Fibroblast of upper back skin (primary cell): ENCODE data around the gene ATP1A3.
A peak's percentile ranks its signal among the peaks of the same experiment; 100 is the strongest.

ENCODE experiments used
- DNase-seq: peaks from one replicate; pipeline ENCODE4 v3.0.0-alpha.2; 2013

Gene ATP1A3

DNA sequence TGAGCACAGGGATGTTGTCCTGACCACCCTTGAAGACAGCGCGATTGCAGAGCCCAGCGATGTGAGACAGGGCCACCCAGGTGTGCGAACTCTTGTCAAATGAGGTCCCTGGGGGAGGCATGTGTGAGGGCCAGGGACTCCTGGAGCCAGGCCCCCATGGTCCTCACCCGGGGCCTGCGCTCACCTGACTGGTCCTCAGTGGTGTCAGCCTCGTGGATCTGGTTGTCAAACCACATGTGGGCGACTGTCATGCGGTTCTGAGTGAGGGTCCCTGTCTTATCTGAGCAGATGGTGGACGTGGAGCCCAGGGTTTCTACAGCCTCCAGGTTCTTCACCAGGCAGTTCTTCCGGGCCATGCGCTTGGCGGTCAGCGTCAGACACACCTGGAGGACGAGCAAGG is 12.3 kb downstream of the ATP1A3 start:
- DNase-seq, result no peak

- no peak for DNase-seq
Measured at GRCh38 chr19:41978470-41978869, 15.6 kb downstream of the ATP1A3 start.

GRCh38 chr19:41977916-41978315 is 16.1 kb downstream of the ATP1A3 start:
- no peak for DNase-seq

DNA sequence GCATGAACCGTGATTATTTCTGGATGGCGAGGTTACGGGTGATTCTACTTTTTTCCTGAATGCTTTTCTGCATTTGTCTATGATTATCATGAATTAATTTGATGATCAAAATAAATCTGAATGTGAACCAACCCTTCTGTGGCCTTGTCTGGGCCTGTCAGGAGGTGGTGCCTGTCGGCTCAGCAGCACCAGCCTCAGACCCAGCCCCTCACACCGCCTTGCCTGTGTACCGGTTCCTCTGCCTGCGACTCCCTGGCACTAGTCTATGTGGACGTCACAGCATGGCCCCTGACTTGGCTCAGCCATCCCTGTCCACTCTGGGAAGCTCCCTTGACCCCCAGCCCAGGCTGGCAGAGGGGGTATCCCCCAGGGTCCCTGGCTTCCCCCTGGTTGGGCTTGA is 19.4 kb downstream of the ATP1A3 start:
- no peak for DNase-seq

- no peak for DNase-seq
Measured at GRCh38 chr19:41971363-41971762, 22.7 kb downstream of the ATP1A3 start.

- DNase-seq, result no peak
Measured at GRCh38 chr19:41969772-41970458, 24.1 kb downstream of the ATP1A3 start.

GRCh38 chr19:41968751-41969595 is 25.1 kb downstream of the ATP1A3 start:
- DNase-seq, result no peak

DNA sequence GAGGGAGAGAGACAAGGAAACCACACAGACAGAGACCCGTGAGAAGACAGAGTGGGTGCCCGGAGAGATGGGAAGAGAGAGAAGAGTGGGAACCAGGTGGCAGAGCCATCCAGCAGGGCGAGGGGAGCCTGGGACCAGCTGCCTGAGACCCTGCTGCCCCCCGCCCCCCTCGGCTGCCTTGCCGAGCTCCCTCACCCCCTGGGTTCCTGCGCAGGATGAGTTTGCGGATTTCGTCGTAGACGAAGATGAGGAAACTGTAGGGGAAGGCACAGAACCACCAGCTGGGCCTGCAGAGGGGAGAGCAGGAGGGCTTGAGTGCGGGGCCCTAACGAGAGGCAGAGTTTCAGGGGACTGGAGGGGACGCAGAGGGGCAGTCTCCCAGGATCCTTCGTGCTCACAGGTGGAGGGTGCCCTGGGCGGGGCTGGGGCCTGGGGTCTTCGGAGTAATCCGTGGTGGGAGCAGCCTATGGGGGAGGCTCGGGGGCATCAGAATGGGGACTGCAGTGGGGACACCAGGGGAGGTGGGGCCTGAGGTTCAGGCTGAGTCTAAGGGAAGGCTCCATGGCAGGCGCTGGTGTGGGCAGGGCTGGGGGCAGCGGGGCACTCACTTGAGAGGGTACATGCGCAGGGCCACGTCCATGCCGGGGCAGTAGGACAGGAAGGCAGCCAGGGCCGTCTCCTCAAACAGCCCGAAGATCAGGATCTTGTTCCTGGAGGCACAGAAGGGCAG is 26.8 kb downstream of the ATP1A3 start:
- no peak for DNase-seq

DNA sequence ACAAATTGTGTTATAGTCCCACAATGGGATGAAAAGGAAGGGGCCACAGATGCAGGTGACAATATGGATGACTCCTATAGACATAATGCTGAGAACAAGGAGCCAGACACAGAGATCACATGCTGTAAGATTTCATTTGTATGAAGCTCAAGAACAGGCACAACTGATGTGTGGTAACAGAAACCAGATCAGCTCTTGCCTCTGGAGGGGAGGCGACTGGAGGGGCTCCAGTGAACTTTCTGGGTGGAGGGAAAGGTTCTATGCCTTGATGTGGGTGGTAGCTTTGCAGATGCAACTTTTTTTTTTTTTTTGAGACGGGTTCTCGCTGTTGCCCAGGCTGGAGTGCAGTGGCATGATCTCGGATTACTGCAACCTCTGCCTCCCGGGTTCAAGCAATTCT is 28.9 kb downstream of the ATP1A3 start:
- no peak for DNase-seq

GRCh38 chr19:41960973-41961372 is 33.1 kb downstream of the ATP1A3 start:
- DNase-seq, result no peak

GRCh38 chr19:41959056-41960053 is 34.7 kb downstream of the ATP1A3 start, which contains the start of gene RABAC1:
TSS of gene RABAC1 (minus strand) at chr19:41959321. CDS start at chr19:41959292, 29 bp downstream.
- peak; percentile 92 for DNase-seq

GRCh38 chr19:41958367-41959055 is 35.5 kb downstream of the ATP1A3 start:
- DNase-seq, result peak; percentile 72

DNA sequence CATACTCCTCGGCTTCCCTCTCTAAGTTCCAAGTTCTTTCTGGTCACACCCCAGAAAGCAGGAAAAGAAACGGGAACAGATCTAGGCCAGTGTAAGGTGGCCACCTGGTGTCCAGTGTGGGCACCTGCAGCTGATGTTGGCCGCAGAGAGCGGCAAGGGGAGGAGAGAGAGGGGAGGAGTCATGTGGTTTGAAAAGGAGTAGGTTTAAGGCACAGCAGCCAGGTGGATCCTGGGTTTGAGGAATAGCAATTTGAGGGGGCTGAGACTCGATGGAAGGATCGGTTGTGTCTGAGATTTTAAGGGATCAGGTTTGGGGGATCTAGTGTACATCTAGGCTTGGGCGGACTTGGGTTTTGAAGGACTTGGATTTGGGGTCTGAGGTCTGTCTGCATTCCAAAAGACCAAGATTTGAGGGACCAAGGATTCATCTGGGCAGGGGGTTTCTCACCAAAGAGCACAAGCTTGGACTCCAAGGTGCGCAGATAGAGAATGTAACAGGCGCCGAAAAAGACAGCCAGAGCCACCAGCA is 36.1 kb downstream of the ATP1A3 start:
- peak; percentile 82 for DNase-seq

- DNase-seq, result no peak
Measured at GRCh38 chr19:41957161-41957837, 36.7 kb downstream of the ATP1A3 start.

GRCh38 chr19:41956621-41957020 is 37.4 kb downstream of the ATP1A3 start:
- no peak for DNase-seq

DNA sequence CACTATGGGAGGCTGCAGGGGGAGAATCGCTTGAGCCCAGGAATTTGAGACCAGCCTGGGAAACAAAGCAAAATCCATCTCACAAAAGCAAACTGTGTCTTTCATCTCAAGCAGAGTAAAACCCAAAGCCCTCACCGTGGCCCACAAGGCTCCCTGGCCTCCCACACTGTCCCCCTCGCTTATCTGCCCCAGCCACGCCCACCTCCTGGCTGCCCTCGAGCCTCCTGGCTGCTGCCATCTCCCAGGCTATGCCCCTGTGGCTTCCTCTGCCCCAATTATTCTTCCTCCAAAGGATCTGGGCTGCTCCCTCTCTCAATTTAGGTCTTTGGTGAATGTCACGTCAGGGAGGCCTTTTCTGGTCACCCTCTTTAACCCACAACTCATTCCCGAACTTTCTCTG is 38.5 kb downstream of the ATP1A3 start:
- no peak for DNase-seq

GRCh38 chr19:41951686-41952172 is 42.3 kb downstream of the ATP1A3 start:
- DNase-seq, result peak; percentile 71

DNA sequence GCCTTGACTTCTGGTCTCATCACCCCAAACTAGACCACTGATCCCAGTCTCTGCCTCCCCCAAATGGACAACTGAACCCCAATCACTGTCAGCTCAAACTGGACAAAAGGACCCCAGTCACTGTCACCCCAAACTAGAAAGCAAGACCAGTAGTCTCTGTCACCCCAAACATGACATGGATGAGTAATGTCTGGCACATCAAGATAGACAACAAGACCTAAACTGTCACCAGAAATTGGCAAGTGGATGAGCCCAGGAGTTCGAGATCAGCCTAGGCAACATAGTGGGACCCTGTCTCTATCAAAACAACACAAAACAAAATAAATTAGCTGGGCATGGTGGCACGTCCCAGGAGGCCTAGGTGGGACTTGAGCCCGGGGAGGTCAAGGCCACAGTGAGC is 46.9 kb downstream of the ATP1A3 start:
- no peak for DNase-seq

GRCh38 chr19:41945135-41945766 is 48.8 kb downstream of the ATP1A3 start:
- no peak for DNase-seq

DNA sequence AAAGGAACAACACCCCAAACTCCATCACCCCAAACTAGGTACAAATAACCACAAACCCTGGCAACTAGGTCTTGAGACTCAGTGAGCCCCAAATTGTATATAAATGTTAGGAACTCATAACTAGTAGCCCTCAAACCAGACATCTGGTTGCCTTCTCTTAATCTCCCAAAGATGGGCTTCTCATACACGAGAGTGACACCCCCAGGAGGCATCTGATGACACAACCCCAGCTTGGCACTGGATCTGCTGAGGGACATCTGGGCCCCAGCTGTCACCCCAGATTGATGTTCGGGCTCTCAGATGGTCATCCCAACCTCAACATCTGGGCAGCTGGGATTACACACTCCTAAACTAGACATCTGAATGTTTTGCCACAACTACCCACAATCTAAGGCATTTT is 49.7 kb downstream of the ATP1A3 start:
- no peak for DNase-seq
